Stimulated activated CD4-positive, alpha-beta T cell treated with anti-CD3 and anti-CD28 coated beads, TNF-alpha, amount 100 ng/mL, for 4 hours (primary cell): ENCODE measurements around the gene SLC25A34.
"Not testable (repeated sequence)": the region's sequence is repeated elsewhere in the genome, so short reads cannot be mapped to it uniquely, and the experiment has no call there.

Experiments
- DNase-seq, 3 experiments: peaks; one replicate each; pipeline ENCODE4 v3.0.0-alpha.2; 2020; ENCODE audit warnings: low read depth in 3 of 3

The SLC25A34 gene

GRCh38 chr1:15736038-15736891 is at the start of gene SLC25A34:
Gene SLC25A34, plus strand, starts transcription at chr1:15736258. Its CDS starts 228 bp downstream, at chr1:15736486.
- DNase-seq: no peak

DNA sequence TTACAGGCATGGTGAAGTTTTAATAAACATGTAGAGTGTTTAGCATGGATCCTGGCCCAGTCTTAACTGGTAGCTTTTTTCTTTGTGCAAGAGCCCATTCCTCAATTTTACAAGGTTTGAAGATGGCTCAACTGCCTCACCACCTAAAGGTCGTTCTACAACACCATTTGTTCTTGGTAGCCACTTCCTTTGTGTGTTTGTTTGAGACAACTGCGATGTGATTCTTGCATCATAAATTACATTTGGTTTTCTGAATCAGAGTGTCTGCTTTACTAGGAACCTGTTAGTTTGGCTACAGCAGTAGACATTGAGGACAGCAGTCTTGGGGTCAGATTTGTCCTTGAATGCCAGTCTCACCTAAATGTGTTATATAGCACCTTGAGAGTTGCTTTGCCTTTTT is 48.6 kb upstream of the SLC25A34 start:
- DNase-seq: no peak

- DNase-seq: no peak
Observed at GRCh38 chr1:15690317-15690716, 45.7 kb upstream of the SLC25A34 start.

- DNase-seq: no peak
Observed at GRCh38 chr1:15691434-15692032, 44.5 kb upstream of the SLC25A34 start.

GRCh38 chr1:15692121-15692682 is 43.9 kb upstream of the SLC25A34 start:
- no peak for DNase-seq

GRCh38 chr1:15693371-15693770 is 42.7 kb upstream of the SLC25A34 start:
- DNase-seq: no peak

DNA sequence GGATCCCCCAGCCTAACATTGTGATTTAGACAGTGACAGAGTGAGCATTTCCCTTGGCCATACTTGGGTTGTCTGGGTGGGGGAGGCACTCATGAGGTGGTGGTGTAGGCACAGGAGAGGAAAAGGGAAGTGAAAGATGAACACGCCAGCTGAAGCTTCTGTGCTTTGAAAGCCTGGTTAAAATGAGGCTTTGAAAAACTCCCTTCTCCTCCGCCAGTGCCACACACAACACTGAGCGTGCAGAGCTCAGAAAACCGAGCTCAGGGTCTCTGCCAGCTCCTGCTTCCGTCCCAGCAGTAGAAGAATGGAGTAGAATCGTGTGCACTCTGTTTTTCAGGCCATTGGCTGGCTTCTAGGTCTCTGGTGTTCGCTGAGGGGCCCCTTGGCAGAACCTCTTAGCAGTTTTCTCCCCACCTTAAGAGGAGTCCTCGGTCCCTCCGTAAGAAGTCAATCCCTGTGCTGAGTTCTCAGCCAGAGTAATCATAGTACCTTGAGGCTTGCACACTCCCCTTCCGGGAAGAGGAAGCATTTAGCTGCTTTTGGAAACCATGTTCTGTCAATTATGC is 39.0 kb upstream of the SLC25A34 start:
- peak in 2 of 3 experiments; percentile 2 to 9 for DNase-seq

DNA sequence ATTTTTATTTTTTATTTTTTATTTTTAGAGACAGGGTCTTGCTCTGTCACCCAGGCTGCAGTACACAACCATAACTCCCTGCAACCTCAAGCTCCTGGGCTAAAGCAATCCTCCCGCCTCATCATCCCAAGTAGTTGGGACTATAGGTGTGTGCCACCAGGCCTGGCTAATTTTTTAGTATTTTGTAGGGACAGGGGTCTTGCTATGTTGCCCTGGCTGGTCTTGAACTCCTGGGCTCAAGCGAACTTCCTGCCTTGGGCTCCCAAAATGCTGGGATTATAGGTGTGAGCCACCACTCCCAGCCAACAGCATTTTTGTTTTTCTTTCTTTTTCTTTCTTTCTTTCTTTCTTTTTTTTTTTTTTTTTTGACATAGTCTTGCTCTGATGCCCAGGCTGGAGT is 37.9 kb upstream of the SLC25A34 start:
- no peak for DNase-seq

GRCh38 chr1:15699321-15699720 is 36.7 kb upstream of the SLC25A34 start:
- DNase-seq: not testable (repeated sequence)

GRCh38 chr1:15700508-15700907 is 35.5 kb upstream of the SLC25A34 start:
- no peak for DNase-seq

GRCh38 chr1:15701784-15702183 is 34.3 kb upstream of the SLC25A34 start:
- no peak for DNase-seq

DNA sequence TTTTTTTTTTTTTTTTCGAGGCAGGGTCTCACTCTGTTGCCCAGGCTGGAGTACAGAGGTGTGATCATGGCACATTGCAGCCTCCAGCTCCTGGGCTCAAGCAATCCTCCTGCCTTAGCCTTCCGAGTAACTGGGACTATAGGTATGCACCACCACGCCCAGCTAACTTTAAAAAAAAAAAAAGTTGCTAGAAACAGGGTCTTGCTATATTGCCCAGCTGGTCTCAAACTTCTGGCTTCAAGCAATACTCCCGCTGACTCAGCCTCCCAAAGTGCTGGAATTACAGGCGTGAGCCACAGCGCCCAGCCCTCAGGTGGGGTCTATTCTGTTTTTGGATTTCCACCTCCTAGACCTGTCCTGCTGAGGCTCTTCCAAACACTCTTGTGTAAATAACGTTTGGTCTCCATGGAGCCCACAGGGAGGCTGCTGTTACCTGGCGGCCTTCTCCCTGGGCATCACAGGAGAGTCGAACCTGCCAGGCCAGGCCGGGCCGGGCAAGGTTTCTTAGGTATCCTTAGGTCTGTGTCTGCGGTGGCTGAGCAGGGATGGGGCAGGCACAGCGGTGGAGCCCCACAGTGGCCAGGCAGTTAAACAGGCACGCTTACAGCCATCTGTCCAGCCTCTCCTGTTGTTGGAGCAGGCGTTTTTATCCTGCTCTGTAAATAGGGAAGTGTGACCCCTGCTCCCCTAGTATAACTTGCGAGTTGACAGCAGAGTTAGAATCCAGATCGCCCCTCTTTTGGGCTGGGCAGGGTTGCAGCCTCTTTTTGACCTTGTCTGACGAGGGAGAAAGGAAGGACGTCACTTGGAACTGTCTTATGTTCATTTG is 33.1 kb upstream of the SLC25A34 start:
- DNase-seq: no peak

GRCh38 chr1:15703562-15703961 is 32.5 kb upstream of the SLC25A34 start:
- no peak for DNase-seq

DNA sequence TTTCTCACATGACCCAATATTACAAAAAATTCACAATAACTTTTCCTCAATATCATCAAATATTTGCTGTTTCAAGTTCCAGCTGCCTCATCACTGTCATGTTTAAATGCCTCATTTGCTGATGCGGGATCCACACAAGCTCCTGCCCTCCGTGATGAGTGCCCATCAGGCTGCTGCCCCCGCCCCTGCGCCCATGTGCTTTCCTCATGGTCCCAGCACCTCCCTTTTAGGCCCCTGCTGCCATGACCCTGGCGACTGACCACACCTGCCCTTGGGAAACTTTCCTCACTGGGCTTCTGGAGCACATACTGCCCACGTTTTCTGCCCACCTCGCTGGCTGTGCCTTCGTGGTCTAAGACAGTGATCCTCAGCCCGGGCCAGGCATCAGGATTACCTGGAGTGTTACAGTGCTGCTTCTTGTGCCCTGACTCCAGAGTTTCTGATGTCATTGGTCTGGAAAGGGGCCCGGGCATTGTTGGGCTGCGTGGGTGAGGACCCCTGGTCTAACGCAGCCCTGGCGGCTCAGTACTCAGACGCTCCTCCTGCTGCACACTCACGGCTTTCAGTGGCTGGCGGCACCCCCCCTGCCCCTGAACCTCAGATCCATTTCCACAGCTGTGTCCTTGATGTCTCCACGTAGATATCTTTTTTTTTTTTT is 31.4 kb upstream of the SLC25A34 start:
- no peak for DNase-seq

GRCh38 chr1:15705184-15705566 is 30.9 kb upstream of the SLC25A34 start:
- DNase-seq: no peak

DNA sequence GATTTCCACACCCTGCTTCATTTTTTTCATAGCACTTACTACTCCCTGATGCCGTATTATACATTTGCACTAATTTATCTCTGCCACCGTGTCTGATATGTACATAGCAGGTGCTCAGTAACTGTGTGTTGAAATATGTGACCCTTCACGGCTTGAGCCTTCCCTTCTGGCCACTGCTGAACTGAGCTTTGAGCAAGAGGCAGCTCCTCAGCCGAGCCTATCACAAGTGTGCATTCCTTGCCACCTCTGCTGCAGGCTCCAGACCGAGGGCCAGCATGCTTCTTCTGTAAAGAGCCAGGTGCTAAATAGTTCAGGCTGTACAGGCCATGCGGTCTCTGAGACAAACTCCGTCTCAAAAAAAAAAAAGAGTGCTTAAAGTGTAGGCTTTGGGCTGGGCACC is 29.3 kb upstream of the SLC25A34 start:
- no peak for DNase-seq

DNA sequence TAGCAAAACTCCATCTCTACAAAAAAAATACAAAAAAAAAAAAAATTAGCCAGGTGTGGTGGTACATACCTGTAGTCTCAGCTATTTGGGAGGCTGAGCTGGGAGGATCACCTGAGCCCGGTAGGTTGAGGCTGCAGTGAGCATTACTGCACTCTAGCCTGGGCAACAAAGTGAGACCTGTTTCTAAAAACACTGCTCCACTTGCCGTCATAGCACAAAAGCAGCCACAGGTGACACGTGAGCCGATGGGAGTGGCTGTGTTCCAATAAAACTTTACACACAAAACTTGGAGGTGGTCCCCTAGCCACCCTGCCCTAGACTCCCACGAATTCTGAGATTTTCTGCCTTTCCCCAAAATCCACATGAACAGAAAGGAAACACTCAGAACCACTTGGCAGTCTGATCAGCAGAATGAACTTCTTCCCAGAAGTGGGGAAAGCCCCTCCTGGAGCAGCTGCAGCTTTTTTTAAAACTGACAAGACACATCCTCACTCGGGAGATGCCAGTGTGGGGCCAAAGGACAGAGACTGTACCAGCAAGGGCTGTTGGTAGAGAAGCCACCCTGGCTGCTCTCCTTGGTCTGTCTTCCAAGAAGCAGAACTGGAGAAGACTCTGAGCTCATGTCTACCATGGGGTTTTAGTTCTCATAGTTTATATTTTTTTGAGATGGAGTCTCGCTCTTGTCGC is 28.7 kb upstream of the SLC25A34 start:
- no peak for DNase-seq

- no peak for DNase-seq
Observed at GRCh38 chr1:15708486-15709137, 27.4 kb upstream of the SLC25A34 start.

GRCh38 chr1:15709226-15709625 is 26.8 kb upstream of the SLC25A34 start:
- DNase-seq: no peak

DNA sequence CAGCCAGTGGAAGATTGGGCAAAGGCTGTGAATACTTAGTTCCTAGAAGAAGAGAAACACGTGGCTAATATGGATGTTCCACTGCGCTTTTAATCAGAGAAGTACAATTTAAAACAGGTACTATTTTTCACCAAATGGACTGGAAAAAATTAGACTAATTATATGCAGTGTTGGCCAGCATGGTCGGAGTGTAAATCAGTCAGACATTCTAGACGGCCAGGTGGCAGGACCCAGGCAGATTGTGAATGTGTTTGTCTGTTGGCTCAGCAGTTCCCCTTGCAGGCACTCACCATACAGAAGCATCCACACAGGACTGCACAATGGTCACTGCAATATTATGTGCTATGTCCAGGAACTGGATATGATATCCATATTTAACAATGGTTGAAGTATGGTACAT is 23.9 kb upstream of the SLC25A34 start:
- no peak for DNase-seq
